IPS DF 19.7 (cell line): Measurements from ENCODE around the gene ZNF860.
"Not testable (repeated sequence)": the region's sequence is repeated elsewhere in the genome, so short reads cannot be mapped to it uniquely, and the experiment has no call there.

Experiments used
- DNase-seq: peaks from one replicate; pipeline ENCODE4 v3.0.0-alpha.2; 2013; ENCODE audit warnings: low read depth, low spot score

The ZNF860 gene

DNA sequence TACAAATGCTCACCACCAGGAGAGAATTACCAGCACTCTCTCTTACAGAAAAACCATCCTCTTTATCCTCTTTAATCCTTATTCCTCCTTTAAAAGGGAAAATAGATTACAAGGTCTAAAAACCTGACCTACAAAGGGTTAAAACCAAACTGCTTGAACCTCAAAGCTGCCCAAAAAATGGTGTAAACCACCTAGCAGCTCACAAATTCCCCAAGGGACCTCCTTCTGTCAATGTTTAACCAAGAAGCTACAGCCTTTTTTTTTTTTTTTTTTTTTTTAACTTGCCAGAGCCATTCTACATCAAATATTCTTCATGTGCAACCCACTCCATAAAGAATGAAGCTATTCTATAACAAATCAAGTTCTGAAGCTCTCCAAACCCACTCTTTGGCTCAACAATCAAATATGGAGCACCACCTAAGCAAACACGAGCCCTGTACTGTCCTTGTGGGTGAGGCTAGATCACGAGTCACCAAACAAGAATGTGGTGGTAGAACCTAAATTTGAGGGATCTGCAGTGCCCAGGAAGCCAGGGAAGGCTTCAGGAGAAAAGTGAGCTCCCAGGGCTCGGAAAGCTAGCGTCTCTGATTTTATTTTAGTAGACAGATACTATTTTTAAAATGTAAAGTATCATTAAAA lies 20.6 kb upstream of the ZNF860 start:
- no peak for DNase-seq

GRCh38 chr3:31962801-31963205 lies 18.7 kb upstream of the ZNF860 start:
- no peak for DNase-seq

DNA sequence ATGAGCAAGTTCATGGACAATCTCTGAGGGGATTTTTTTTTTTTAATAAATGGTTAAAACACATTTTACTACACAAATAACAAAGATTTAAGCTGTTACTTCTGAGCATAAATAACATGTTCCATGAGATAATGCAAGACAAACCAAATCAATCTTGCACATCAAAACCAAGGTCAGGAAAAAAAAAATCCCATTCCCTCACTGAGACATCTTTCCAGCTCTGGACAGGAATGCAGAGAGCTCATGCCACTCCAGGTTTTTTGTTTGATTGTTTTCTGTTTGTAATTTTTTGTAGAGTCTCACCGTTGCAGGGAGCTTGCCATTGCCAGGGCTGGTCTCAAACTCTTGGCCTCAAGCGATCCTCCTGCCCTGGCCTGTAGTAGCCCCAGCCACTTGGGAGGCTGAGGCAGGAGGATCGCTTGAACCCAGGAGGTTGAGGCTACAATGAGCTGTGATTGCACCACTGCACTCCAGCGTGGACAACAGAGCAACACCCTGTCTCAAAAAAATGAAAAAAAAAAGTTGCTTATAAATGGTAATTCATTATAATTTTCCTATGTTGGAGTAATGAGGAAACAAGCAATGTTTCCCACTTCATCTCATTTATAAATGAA lies 14.5 kb upstream of the ZNF860 start:
- no peak for DNase-seq

GRCh38 chr3:31967592-31967991 lies 14.0 kb upstream of the ZNF860 start:
- DNase-seq: no peak

GRCh38 chr3:31968369-31968926 lies 13.1 kb upstream of the ZNF860 start:
- no peak for DNase-seq

- no peak for DNase-seq
These were observed 12.6 kb upstream of the ZNF860 start for GRCh38 chr3:31968927-31969418.

DNA sequence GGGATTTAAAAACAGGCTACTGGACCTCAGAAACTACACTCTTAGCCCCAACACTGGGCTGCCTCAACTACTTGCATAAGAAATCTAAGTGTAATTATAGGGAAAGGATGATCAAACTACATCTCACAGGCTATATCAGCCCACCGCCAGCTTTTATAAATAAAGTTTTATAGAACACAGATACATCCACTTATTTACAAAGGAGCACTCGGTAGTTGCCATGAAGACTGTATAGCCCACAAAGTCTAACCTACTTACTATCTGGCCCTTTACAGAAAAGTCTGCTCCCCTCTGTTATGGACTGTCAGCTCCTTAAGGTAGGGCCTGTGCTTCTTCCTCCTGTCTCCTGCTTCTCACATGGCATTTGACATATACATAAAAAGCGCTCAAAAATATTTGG lies 9.9 kb upstream of the ZNF860 start:
- DNase-seq: no peak

- DNase-seq: no peak
These were observed 8.5 kb upstream of the ZNF860 start for GRCh38 chr3:31973081-31973480.

DNA sequence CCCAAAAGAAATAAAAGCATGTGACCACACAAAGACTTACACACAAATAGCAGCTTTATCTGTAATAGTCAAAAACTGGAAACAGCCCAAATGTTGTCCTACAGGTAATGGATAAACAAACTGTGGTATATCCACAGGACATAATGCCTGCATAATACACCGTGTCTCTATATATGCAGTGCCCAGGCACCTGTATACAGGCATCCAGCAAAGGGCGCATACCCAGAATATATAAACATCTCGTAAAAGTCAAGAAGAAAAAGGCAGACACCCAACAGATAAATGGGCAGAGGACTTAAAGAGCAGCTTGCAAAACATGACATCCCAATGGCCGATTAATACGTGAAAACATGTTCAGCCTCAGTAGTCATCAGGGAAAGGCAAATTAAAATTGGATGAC lies 7.7 kb upstream of the ZNF860 start:
- no peak for DNase-seq

- no peak for DNase-seq
These were observed 7.1 kb upstream of the ZNF860 start for GRCh38 chr3:31974471-31974870.

DNA sequence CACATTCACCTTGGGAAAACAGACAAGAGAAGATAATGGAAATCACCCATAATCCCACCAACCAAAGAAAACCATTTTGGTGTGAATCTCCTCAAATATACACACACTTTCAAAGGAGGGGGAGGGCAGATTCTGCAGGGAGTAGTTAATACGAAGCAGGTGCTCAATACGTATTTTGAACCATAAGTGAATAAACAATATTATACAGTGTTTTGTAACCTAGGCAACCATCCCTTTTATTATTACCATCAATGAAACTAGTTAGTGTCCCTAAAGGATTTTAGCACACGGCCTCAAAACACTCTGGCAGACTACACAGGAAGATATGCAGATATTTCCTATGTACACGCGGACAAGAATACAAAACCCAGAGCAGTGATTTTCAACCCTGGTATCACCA lies 6.6 kb upstream of the ZNF860 start:
- DNase-seq: no peak

- no peak for DNase-seq
These were observed 5.2 kb upstream of the ZNF860 start for GRCh38 chr3:31976302-31976701.

DNA sequence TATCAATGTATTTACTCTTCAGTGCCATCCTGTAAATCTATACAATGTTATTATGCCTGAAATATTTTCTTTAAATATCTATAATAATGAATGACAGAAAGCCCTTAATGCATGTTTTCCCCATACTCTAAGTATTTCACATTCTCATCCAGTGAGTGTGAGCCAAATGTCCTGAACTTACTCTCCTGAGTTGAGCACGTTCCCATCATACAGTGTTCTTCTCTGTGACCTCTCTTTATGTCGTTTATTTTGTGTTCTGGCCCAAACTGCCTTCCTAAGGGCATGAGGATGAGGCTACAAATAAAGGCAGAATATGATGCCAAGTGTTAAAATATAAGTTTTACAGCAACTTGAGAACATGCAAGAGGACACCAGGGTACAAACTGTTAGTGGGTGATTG lies 3.8 kb upstream of the ZNF860 start:
- DNase-seq: no peak

DNA sequence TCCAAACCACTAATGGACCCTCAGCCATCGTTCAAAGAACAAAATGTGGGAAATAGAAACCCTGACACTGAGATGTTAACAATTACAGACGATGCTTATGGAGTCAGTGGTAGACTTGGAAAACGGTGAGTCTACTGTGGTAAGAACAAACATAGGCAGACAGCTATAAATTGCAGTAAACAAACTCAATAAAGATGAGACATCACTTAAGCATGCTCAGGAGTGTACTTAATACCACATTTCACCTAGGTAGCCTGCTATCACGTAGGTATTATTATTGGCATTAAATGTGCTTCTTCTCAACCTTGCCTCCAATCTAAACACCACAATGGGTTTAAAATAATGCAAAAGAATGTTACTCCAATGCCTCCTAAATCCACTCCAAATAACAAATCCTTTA lies 3.0 kb upstream of the ZNF860 start:
- DNase-seq: no peak

GRCh38 chr3:31979001-31979697 lies 2.4 kb upstream of the ZNF860 start:
- DNase-seq: no peak

- DNase-seq: no peak
These were observed 882 bp upstream of the ZNF860 start for GRCh38 chr3:31980530-31981205.

DNA sequence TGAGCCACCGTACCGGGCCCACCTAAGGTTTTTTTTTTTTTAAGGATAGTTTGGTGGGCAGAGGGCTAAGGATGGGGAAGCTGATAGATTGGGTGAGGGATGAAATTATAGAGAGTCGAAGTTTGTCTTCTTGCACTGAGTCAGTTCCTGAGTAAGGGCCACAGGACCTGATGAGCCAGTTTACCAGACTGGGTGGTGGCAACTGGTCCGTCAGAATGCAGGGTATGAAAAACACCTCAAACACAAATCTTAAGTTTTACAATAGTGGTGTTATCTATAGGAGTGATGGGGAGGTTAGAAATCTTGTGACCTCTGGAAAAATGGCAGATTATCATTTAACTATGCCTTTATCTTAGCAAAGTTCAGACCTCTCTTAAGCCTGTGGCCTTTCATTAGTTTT lies 2.8 kb downstream of the ZNF860 start:
- DNase-seq: no peak

- DNase-seq: no peak
These were observed 4.3 kb downstream of the ZNF860 start for GRCh38 chr3:31985831-31986230.

DNA sequence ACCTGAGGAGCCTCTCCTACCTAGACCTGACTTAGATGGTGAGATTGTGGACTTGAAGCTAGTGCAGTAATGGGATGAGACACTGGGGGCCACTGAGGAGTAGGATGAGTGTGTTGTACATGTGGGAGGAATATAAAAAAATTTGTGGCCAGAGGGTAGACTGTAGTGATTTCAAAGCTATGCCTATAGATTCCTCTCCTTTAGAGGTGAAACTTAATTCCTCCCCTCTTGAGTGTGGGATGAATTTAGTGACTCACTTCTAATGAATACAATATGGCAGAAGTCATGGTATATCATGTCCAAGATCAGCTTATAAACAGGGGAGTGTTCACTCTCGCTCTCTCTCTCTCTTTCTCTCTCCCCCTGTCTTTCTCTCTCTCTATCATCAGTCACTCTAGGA lies 6.7 kb downstream of the ZNF860 start:
- no peak for DNase-seq

GRCh38 chr3:31992995-31993394 lies 11.4 kb downstream of the ZNF860 start:
- not testable (repeated sequence) for DNase-seq

GRCh38 chr3:31993843-31994242 lies 12.3 kb downstream of the ZNF860 start:
- DNase-seq: no peak

- DNase-seq: not testable (repeated sequence)
These were observed 13.5 kb downstream of the ZNF860 start for GRCh38 chr3:31995026-31995425.
